ENCODE results near the gene HMG20B. TPM values are rescaled to one million over a fixed set of nuclear protein-coding genes. Genes with fewer than 3 reads are reported as not detected.

HMG20B gene
- total RNA-seq, 1 donor from 2014 or later, result 84.2 TPM

DNA sequence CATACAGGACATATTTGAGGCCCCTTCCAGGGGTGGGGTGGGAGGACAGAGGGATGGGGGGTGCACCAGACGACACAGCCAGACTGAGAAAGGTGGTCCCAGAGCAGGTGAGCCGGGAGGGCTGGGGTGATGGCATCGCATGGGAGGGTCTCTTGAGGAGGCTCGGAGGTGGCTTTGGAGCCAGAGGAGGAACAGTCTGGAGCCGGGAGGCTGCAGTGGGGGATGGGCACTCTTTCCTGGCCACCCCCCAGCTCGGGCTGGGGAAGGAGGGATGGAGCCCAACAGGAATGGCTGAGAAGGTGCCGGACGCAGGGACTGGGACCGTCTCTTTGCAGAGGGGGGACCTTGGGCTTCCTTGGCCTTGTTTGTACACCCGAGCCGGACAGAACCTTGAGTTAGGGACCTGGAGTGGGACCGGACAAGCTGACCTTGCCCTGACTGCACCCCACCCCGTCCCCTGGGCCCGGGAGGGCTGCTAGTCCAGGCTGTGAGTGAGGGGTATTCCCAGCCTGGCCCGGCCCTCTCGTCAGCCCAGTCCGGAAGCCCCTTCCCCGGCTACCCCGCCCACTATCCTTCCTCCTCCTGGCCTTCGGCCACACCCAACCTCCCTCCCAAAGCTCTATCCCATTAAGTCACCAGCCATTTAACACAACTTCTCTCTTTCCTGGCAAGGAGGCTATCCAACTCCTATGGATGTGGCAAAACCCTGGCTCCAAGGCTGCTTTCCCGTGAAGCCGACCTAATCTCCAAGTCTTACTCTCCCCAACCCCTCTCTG lies 34.7 kb downstream of the HMG20B start:
- no peak for DNase-seq (ENCODE audit: low read depth)

DNA sequence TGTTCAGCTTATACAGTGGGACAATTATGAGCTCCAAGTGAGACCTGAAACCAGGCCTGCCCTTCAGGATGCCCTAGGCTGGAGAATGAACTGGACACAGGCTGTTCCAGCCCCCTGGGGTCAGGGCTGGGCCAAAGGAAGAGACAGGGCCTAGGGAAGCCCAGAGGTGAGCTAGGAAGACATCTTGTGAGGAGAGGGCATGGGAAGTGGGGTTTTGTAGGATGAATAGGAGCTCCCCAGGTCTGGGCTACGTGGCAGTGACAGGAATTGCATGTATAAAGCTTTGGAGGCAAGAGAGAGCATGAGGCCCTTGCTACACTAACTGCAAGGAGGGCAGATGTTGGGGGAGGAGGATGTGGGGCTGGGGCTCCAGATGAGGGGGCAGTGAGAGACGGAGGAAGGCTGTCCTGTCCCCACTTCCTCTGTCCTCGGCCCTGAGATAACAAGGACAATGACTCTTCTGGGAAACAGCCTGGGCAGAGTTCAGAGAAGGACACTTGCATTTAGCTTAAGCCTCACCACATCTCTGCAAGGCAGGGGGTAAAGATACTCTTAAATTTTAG lies 35.4 kb downstream of the HMG20B start:
- DNase-seq (ENCODE audit: low read depth), result no peak

DNA sequence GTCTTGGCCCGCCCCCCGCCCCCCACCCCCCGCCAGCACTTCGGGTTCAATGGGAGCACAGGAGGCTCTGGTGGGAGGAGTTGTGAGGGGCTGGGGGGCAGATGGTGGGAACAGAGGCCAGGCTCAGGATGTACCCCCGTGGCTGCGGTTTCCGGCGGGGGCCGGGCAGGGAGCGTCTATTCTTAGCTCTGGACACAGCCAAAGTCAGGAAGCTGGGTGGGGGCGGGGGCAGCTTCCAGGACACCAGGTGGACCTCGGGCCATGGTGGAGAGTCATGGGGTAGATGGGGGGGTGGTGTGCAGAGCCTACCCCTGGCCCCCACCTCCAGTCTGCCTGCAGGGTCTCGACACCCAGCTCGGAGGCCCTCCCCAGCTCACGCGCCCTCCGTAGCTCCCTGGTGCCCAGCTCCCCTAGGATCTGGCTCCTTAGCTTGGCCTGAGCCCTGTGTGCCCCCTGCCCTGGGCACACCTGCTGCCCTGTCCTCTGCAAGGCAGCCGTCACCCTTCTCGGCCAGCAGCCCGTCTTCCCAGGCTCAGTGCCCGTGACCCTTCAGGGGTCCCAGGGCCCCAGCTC lies 36.1 kb downstream of the HMG20B start:
- no peak for DNase-seq (ENCODE audit: low read depth)

DNA sequence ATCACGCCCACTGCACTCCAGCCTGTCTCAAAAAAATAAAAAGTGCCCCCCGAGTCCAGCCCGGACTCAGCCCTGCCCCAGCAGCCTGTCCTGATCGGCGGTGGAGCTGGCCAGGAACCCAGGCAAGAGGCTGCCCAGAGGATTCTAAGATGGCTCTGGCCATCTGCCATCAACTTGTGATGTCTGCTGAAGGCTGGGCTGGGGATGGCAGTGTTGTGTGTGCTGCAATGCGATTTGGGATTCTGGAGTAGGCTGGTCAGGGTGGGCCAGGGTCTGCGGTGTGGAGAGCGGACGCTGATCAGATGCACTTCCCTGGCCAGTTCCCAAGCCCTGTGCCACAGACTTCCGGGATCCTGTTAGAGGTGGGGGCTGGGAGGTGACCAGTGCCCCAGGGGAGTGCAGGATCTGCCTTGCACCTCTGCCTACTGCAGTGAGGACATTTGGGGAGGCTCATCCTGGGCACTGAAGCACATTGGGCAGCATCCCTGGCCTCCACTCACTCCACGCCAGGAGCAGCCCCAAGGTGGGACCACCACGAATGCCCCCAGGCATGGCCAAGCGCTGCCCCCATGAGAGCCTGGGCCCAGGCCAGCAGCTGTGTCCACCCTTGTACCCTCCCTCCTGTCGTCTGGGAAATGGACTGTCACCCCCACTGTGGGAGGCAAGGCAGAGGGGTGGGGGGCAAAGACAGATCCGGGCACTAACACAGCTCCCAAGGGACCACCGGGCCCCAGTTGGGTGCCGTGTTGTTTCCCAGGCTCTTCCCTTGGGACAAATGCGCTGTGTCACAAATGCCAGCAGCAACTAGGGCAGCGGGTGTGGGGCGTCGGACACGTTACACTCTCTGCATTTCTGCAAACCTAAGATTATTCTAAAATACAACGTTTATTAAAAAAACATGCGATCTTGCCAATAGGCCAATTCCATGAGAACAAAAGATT lies 37.3 kb downstream of the HMG20B start:
- no peak for DNase-seq (ENCODE audit: low read depth)

DNA sequence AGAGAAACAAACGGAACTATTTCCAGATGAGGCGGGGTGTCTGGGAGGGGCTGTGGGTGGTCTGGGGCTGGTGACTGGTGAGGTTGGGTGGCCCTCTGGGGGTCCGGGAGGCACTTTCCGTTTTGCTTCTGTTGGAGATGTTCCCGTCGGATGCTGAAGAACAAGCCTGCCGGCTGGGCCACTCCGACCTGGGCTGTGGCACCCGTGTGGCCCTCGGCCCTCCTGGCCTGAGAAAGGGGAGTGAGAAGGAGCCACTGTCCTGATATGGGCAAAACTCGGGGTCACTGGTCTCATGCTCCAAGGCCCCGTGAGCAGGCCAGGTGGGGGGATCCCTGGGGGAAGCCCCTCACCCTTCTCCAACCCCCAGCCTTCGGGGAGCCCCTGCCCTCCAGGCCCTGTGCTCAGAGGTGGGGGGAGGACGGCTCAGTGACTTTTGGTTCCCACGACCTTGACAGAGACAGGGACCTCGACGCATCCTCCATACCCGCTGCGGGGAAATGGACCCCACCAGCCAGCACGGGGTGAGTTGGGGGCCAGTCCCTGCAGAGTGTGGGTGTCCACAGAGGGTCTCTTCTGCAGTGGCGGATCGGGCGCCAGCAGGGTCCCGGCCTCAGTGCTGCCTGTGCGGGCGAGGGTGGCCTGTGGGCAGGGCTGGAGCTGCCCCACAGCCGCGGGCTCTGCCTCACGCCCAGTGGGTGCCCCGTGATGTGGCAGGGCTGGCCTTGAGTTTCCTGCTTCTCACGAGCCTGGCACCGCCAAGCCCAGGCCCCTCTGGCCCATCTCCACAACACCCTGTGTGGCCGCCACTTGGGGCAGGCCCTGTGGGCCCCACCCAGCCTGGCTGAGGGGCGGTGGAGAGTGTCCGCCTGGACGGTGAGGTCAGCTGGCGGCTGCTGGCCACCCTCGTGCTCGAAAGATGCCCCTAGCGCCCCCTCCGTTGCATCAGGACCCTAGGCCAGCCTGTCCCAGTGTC lies 38.3 kb downstream of the HMG20B start:
- no peak for DNase-seq (ENCODE audit: low read depth)

DNA sequence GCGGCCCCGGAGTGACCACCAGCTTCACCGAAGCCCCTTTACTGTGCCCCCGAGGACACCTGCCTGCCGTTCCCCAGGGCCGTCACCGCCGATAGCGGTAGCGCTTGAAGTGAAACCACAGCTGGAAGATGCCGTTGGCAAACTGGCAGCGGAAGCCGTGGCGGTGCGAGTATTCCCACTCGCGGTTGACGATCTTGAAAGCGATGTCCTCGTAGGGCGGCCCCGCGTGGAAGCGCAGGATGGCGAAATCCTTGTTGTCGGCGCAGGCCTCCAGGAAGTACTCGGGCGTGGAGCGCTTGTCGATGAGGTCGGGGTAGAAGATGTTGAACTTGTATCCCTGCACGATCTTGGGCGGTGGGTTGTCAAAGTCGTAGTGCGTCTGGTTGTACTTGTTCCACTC lies 39.1 kb downstream of the HMG20B start:
- no peak for DNase-seq (ENCODE audit: low read depth)

DNA sequence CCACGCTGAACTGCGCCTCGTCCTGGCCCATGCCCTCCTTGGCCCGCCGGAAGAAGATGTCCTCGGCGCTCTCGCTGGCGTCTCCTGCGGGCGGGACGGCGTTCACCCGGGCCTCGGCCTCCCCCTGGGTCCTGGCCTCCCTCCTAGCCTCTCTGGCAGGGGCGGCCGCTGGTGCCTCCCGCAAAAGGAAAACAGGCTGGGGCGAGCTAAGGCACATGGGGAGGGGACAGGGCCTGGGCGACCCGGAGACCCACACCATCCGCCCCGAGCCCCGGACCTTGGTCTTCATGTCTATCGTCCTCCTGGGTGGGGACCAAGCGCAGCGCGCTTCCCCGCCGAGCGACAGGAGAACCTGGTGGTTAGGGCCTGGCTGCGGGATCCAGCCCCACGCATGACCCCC lies 39.6 kb downstream of the HMG20B start:
- DNase-seq (ENCODE audit: low read depth), result no peak

DNA sequence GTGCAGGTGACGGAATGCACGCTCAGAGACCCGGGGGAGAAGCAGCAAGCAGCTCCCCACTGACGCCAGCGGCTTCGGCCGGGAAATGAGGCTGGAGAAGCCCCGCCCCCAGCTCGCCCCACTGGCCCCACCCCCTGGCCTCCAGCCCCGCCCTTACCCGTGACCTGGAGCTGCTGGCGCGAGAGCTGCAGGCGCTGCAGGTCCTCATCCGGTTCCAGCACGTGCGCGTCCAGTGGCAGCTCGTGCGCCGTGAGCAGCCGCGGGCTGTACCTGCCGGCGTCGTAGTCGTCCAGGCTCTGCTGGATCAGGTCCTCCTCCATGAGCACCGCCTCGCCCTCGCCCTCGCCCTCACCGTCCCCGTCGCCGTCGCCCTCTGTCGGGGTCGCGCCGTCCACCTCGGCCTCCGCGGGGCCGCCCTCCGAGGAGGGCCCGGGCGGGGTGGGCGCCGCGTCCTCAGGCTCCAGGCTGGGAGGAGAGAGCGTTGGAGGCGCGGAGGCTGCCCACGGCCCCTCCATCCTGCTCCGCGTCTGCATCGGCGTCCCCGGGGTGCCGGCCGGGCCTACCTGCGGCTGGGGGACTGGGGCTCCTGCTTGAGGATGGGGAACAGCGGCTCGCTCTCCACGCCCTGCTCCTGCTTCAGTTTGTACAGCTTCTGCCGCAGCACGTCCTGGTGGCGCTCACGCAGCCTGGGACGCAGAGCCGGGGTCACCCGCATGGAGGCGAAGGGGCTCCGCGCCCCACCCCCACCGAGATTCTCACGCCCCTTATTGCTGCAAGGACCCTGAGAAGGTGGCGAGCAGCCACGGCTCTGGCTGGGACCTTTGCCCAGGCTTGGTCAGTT lies 40.4 kb downstream of the HMG20B start:
- no peak for DNase-seq (ENCODE audit: low read depth)

DNA sequence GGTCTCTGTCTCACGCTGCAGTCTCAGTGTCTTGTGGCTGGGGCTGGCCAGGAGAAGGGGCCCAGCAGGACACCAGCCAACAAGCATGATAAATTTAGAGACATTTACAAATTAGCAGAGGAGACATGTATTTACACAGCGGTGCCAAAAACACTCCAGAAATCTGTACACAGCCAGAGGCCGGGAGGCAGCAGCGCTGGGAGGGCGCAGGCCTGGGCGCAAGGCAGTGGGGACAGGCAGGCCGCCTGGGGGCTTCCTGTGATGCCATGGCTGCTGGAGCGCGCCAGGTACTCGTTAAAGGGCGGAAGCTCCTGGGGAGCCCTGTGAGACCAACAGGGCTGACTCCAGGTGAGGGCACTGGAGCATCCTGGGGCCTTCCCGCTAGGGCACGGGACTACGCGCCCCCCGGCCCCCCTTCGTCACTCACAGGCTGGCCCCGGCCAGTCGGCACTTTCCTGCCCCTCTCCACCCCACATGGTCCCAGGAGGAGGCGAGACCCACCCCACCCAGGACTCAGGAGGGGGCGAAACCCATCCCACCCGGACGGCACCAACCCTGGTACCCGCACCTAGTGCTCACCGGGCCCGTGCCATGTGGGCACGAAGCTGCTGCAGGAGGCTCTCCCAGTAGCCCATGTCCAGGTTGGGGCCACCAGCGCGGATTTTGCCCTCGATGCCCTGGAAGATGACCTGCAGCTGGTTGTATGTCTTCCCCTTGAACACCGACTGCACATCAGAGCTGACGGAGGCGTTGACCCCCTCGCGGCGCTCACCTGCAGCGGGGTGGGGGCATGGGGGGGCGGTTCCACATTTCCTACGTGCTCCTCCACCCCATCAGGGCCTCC lies 41.3 kb downstream of the HMG20B start:
- no peak for DNase-seq (ENCODE audit: low read depth)

DNA sequence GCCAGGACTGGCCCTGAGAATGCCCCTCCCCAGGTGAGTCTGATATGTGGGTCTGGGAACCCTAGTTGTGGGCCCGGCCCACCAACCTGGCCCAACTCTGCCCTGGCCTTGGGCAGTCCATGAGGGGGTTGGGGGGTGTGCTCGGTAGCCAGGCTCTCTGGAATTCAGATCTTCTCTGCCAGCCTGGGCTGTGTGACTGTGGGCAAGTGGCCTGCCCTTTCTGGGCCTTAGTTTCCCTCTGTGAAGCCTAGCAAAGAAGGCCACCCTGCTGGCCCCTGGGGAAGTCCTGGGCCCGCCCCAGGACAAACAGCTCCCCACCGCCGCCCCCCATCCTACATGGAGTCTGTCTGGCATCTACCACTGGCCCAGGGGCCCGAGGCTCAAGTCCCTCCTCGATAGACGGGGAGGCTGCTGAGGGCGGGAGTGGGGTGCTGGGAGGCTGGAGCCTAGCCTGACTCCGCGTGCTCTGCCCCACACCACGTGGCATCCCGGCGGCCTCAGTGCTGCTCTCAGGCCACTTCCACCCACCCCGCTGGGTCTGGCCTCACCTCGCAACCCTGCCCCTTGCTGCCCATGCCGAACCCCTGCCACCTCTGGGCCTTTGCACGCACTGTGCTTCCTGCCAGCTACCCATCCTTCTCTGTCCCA lies 42.2 kb downstream of the HMG20B start:
- no peak for DNase-seq (ENCODE audit: low read depth)

DNA sequence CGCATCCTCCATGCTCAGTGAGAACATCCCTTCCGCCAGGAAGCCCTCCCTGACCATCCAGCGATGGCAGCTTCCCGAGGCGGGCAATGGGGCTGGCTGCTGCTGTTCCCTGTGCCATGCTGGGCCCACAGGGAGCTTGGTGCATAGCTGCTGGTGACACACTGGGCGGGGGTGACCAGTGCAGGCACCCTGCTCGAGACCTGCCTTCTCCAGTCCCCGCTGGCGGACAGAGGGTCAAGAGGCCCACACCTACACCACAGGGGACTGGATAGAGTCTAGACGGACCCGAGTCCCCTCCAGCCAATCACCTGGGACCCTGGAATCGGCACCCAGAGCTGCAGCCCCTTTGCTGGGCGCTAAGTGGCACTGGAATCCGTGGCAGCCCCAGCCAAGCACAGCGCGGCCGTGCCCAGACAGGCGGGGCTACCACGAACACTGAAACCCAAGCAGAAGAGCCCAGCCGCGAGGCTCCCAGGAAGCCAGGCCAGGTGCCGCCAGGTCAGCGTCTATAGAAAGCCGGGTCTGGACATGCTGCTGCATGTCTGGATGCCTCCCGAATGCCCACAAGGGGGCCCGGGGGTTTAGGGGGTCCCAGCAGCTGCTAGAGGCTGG lies 42.9 kb downstream of the HMG20B start:
- DNase-seq (ENCODE audit: low read depth), result no peak

DNA sequence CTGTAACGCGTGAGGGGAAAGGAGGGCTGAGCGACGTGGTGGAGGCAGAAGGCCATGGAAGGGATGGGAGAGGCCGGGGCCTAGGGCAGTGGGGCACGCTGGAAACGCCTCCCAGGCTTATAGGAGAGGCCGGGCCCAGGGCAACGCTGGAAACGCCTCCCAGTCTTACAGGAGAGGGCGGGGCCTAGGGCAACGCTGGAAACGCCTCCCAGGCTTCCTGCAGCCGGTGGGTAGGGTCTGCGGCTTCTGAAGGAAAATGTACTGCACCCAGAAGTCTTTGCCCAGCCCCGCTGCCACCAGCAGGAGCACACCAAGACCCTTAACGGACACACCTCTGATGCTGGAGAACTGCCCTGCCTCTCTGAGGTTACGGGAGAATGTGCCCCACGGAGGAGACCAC lies 44.7 kb downstream of the HMG20B start:
- DNase-seq (ENCODE audit: low read depth), result no peak

DNA sequence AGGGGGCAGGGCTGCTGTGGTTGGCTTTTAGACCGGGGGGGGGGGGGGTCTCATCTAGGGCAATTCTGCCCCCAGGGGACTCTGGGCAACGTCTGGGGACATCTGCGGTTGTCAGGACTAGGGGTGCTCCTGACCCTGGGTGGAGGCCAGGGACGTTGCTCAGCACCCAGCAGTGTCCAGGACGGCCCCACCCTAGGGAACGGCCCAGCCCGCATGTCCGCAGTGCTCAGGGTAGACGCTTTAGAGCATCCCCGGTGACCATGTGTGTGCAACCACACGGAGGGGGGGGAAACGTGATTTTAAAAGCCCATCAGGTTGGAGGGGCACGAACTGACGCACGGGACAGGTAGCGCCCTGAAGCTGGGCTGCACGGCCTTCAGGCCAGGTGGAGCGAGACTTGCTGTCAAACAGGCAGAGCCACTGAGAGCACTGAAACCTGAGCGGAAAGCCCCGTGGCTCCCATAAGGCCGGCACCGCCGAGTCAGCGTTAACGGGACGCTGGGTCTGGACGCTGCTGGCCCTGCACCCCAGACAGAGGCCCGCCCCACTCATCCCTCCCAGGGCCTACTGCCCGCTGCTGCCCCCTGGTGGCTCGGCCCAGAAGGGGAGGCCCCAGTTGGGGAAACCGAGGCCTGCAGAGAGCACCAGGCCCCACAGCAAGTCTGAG lies 45.5 kb downstream of the HMG20B start:
- no peak for DNase-seq (ENCODE audit: low read depth)

DNA sequence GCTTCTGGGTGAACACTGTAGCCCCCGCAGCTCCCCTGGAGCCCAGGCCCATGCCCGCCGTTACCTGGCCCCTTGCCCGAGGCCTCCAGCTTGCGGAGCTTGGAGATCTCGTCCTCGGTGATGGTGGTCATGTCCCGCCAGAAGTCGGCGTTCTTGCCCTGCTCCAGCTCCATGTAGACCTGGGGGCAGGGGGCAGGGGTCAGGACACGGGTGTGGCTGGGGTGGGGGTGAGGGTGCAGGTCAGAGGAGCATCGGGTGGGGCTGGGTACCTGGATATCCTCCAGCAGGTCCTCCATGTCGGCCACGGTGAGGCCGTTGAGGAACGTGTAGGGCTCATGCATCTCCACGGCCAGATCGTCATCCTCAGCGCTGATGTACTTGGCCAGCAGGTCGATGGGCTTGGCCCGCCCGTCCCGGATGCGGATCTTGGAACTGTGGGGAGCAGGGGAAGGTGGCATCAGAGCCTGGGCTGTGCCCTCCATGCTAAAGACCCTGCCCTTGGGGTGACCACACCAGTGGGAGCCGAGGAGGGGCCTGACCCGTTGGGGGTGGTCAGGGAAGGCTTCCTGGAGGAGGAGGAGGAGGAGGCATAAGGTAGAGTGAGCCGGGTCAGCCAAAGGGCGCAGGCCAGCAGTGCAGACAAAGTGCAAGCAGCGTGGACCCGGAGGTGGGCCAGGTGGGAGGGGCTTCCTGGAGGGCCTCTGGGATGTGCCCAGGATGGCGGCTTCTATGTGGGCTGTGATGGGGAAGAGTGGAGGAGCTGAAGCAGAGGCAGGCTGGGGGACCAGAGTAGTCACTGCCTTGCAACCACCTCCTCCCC lies 46.3 kb downstream of the HMG20B start:
- DNase-seq (ENCODE audit: low read depth), result no peak

DNA sequence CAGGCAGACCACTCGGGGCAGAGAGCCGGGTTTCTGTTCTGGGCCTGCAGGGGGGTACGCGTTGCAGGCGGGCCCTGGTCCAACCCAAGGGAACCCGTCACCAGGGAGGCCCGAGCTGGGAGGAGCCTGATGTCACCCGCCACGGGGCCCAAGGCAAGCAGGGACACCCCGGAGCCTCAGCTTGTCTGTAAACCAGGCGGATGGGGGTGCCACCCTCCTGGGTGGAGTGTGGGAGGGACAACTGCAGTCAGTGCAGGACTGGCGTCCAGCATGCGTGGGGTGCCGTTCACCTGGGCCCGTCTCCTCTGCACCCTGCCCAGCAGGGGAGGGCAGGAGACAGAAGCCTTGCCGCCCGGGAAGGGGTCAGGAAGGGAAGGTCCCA lies 46.9 kb downstream of the HMG20B start:
- DNase-seq (ENCODE audit: low read depth), result no peak

DNA sequence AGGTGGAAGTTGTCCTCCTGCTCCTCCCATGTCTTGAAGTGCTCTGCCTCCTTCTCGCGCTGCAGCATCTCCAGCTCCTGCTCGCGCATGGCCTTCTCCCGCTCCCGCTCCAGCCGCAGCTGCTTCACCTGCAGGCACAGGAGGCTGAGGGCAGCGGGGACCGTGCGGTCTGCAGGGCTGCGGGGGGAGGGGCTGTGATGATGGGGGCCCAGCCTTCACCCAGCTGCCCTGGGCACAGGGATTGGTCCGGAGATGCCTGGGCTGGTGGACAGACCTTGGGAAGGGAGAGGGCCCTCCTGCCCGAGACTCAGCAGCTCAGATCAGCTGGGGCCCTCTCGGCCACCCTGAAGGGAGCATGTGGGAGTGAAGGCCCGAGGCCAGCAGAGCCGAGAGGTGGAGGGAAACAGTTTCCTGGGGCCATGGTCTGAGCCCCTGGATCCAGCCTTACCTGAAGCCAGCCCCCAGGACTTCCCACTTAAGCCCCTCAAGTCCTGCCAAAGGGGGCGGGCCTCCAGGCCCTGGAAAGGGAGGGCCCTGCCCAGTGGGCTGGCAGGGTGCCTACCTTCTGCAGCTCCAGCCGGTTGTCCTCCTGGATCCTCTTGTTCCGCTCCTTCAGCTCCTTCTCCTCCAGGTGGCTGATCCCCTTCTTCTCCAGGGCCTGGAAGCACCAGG lies 47.5 kb downstream of the HMG20B start:
- no peak for DNase-seq (ENCODE audit: low read depth)

Measured in renal cortical epithelial cell (primary cell).